ENCODE results near the gene PRDM9. TPM values are rescaled to one million over a fixed set of nuclear protein-coding genes. Genes with fewer than 3 reads are reported as not detected.

PRDM9 gene
- total and polyA plus RNA-seq, 2 donors (not counting 1 experiment from before 2014, with no cell fraction given): not detected

DNA sequence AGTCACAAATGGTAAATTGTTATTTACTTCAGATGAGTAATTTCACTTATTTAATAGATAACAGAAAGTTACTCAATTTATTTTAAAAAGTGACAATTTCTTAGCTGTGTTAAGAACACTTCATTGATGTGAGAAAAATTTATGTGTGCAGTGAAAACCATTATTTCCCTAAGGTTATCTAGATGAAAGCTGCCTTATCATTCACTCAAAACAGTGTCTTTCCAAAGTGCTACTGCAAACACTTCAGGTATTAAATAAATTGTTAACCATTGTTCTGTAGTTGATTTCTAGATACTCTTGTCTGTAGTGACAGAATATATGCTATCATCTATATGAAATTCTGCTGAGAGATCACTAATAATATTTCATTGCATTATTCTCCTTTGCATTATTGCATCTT is 33.5 kb upstream of the PRDM9 start:
- no peaks in the 10 kb centered on the region for H3K36me3 ChIP-seq (ENCODE audit: control insufficient read depth, insufficient read depth, low read length)
- no peak for DNase-seq (ENCODE audit: low read depth in 2 of 2)

DNA sequence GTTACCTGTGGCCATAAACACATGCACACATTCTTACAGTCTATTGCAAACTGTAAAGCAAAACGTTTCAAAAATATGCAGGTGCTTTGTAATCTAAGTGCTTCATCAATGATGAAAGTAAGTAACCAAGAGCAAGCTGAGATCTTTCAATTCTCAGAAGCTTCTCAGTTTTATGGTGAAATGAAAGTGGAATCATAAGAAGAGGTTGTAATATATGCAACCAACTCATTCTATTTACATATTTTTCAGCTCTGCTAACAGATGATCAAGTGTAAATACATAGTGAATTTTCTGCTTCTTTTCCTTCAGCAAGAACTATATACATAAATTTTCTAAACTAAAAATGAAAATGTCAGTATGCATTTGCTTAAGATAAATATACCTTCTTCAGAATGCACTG is 33.1 kb upstream of the PRDM9 start:
- TF ChIP-seq, protein P1, sequence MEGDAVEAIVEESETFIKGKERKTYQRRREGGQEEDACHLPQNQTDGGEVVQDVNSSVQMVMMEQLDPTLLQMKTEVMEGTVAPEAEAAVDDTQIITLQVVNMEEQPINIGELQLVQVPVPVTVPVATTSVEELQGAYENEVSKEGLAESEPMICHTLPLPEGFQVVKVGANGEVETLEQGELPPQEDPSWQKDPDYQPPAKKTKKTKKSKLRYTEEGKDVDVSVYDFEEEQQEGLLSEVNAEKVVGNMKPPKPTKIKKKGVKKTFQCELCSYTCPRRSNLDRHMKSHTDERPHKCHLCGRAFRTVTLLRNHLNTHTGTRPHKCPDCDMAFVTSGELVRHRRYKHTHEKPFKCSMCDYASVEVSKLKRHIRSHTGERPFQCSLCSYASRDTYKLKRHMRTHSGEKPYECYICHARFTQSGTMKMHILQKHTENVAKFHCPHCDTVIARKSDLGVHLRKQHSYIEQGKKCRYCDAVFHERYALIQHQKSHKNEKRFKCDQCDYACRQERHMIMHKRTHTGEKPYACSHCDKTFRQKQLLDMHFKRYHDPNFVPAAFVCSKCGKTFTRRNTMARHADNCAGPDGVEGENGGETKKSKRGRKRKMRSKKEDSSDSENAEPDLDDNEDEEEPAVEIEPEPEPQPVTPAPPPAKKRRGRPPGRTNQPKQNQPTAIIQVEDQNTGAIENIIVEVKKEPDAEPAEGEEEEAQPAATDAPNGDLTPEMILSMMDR (conservative IDR thresholded peaks at IDR 0.05 in 1 of 2, IDR thresholded peaks at IDR 0.05 in 1 of 2; ENCODE audit: low read depth in 1 of 2, low read length in 2 of 2): no peak
- TF ChIP-seq EZH2 (IDR thresholded peaks at IDR 0.05; ENCODE audit: low read length, missing control alignments): no peak
- H4K20me1 ChIP-seq (ENCODE audit: control insufficient read depth, extremely low read depth, insufficient read depth, low read length): no peaks in the 10 kb centered on the region
- H3K36me3 ChIP-seq (ENCODE audit: control insufficient read depth, insufficient read depth, low read length): no peaks in the 10 kb centered on the region
- no peak overlapping the region for H2AFZ ChIP-seq (ENCODE audit: low read length)
- H3K9me3 ChIP-seq (ENCODE audit: control insufficient read depth, insufficient read depth, low read depth, low read length): no peaks in the 10 kb centered on the region
- H3K9ac ChIP-seq (ENCODE audit: insufficient read depth, low read length): no peak overlapping the region
- H3K4me1 ChIP-seq (ENCODE audit: control insufficient read depth, extremely low read depth, insufficient read depth, low read length): no peaks in the 10 kb centered on the region
- no peaks in the 10 kb centered on the region for H3K27me3 ChIP-seq (ENCODE audit: control insufficient read depth, insufficient read depth, low read length)
- H3K4me3 ChIP-seq (replicated peaks in 1 of 4; ENCODE audit: control extremely low read depth in 1 of 4, insufficient read depth in 1 of 4, low read depth in 3 of 4, low read length in 4 of 4): no peak overlapping the region
- H3K27ac ChIP-seq (ENCODE audit: insufficient read depth, low read length): no peak overlapping the region
- no peak overlapping the region for H3K4me2 ChIP-seq (ENCODE audit: extremely low read depth, insufficient read depth, low read length)
- no peak for DNase-seq (ENCODE audit: low read depth in 2 of 2)
- H3K79me2 ChIP-seq (ENCODE audit: control insufficient read depth, insufficient read depth, low read length): no peaks in the 10 kb centered on the region

More for the DNA sequence above, 33.5 kb upstream of the PRDM9 start:
- no peak overlapping the region for H3K27ac ChIP-seq (ENCODE audit: insufficient read depth, low read length)
- H3K4me3 ChIP-seq (replicated peaks in 1 of 4; ENCODE audit: control extremely low read depth in 1 of 4, insufficient read depth in 1 of 4, low read depth in 3 of 4, low read length in 4 of 4): no peak overlapping the region
- no peaks in the 10 kb centered on the region for H4K20me1 ChIP-seq (ENCODE audit: control insufficient read depth, extremely low read depth, insufficient read depth, low read length)
- H3K79me2 ChIP-seq (ENCODE audit: control insufficient read depth, insufficient read depth, low read length): no peaks in the 10 kb centered on the region
- TF ChIP-seq, protein P1 (conservative IDR thresholded peaks at IDR 0.05 in 1 of 2, IDR thresholded peaks at IDR 0.05 in 1 of 2; ENCODE audit: low read depth in 1 of 2, low read length in 2 of 2): no peak
- no peak for TF ChIP-seq EZH2 (IDR thresholded peaks at IDR 0.05; ENCODE audit: low read length, missing control alignments)
- no peak overlapping the region for H3K4me2 ChIP-seq (ENCODE audit: extremely low read depth, insufficient read depth, low read length)
- H2AFZ ChIP-seq (ENCODE audit: low read length): no peak overlapping the region
- H3K9me3 ChIP-seq (ENCODE audit: control insufficient read depth, insufficient read depth, low read depth, low read length): no peaks in the 10 kb centered on the region
- no peak overlapping the region for H3K9ac ChIP-seq (ENCODE audit: insufficient read depth, low read length)
- H3K27me3 ChIP-seq (ENCODE audit: control insufficient read depth, insufficient read depth, low read length): no peaks in the 10 kb centered on the region
- H3K4me1 ChIP-seq (ENCODE audit: control insufficient read depth, extremely low read depth, insufficient read depth, low read length): no peaks in the 10 kb centered on the region

DNA sequence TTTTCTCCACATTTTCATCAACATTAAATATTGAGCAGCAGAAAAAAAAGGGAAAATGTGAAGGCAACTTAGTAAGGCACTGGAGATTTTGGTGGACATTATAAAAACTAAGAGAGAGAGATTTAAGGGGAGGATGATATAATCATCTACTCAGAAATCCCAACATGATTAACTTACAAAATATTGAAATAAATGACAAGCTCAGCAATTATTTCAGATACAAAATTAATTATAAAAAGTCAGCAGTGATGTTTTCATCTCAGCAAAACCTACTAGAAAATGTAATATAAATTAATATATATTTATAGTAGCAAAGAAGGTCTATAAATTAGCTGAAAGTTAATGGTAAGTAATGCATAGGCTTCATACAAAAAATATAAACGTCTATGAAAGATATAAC is 30.8 kb upstream of the PRDM9 start:
- TF ChIP-seq EZH2 (IDR thresholded peaks at IDR 0.05; ENCODE audit: low read length, missing control alignments): no peak
- TF ChIP-seq, protein P1 (conservative IDR thresholded peaks at IDR 0.05 in 1 of 2, IDR thresholded peaks at IDR 0.05 in 1 of 2; ENCODE audit: low read depth in 1 of 2, low read length in 2 of 2): no peak
- no peak overlapping the region for H2AFZ ChIP-seq (ENCODE audit: low read length)
- DNase-seq (ENCODE audit: low read depth in 2 of 2): no peak
- no peaks in the 10 kb centered on the region for H3K36me3 ChIP-seq (ENCODE audit: control insufficient read depth, insufficient read depth, low read length)
- no peak overlapping the region for H3K27ac ChIP-seq (ENCODE audit: insufficient read depth, low read length)
- no peak overlapping the region for H3K4me2 ChIP-seq (ENCODE audit: extremely low read depth, insufficient read depth, low read length)
- no peaks in the 10 kb centered on the region for H3K27me3 ChIP-seq (ENCODE audit: control insufficient read depth, insufficient read depth, low read length)
- H3K4me3 ChIP-seq (replicated peaks in 1 of 4; ENCODE audit: control extremely low read depth in 1 of 4, insufficient read depth in 1 of 4, low read depth in 3 of 4, low read length in 4 of 4): no peak overlapping the region
- H3K9ac ChIP-seq (ENCODE audit: insufficient read depth, low read length): no peak overlapping the region
- no peaks in the 10 kb centered on the region for H3K79me2 ChIP-seq (ENCODE audit: control insufficient read depth, insufficient read depth, low read length)
- H3K4me1 ChIP-seq (ENCODE audit: control insufficient read depth, extremely low read depth, insufficient read depth, low read length): no peaks in the 10 kb centered on the region
- H4K20me1 ChIP-seq (ENCODE audit: control insufficient read depth, extremely low read depth, insufficient read depth, low read length): no peaks in the 10 kb centered on the region
- H3K9me3 ChIP-seq (ENCODE audit: control insufficient read depth, insufficient read depth, low read depth, low read length): no peaks in the 10 kb centered on the region
